A673 (cell line): ENCODE measurements around the gene LRP1.
A peak's percentile ranks its signal among the peaks of the same experiment; 100 is the strongest.

Source experiments
- EZH2 ChIP-seq: fragments of 200-600 bp; sonication (generic); IDR thresholded peaks from 2 replicates; pipeline ENCODE4 v1.6.1; 2017; ENCODE audit warnings: borderline replicate concordance, low read depth, mild to moderate bottlenecking, mixed read lengths, antibody characterized with exemption, low read length; ENCODE audit not compliant: poor library complexity, severe bottlenecking
- TF ChIP-seq, protein P1 (sequence below): fragments of 300-800, 200-600 bp; sonication (generic); conservative IDR thresholded peaks from 2 replicates; pipeline ENCODE4 v1.5.1; 2017; ENCODE audit warnings: low read depth, mild to moderate bottlenecking, antibody characterized with exemption, low read length, moderate library complexity, mixed read lengths

DNA sequence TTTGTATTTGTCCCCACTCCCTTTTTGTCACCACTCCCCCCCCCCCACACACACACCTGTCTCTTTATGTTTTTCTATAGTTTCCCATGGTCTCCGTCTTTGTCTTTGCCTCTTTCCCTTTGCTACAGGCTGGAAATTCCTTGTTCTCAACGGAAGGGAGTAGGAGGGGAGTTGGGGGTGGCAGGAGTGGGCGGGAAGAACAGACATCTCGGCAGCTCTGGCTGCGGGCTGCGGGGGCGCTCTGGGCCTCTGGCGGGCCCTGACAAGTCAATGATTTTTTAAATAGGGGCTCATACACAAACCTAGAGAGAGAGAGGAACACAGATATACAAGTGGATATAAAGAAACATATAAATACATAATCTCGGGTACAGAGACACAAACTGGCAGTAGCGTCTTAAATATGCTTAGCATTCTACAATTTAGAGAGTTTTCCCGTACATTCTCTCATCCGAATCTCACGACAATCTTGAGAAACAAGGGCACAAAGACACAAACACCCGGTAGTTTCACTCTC, 41.7 kb upstream of the LRP1 start:
- TF ChIP-seq, protein P1, sequence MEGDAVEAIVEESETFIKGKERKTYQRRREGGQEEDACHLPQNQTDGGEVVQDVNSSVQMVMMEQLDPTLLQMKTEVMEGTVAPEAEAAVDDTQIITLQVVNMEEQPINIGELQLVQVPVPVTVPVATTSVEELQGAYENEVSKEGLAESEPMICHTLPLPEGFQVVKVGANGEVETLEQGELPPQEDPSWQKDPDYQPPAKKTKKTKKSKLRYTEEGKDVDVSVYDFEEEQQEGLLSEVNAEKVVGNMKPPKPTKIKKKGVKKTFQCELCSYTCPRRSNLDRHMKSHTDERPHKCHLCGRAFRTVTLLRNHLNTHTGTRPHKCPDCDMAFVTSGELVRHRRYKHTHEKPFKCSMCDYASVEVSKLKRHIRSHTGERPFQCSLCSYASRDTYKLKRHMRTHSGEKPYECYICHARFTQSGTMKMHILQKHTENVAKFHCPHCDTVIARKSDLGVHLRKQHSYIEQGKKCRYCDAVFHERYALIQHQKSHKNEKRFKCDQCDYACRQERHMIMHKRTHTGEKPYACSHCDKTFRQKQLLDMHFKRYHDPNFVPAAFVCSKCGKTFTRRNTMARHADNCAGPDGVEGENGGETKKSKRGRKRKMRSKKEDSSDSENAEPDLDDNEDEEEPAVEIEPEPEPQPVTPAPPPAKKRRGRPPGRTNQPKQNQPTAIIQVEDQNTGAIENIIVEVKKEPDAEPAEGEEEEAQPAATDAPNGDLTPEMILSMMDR, result peak; percentile 66
- no peak for TF ChIP-seq EZH2
